Stimulated activated CD8-positive, alpha-beta memory T cell treated with anti-CD3 and anti-CD28 coated beads, Interleukin-4, amount 100 ng/mL, for 1 hour (primary cell): Measurements from ENCODE around the gene C3orf52.

Source experiments
- DNase-seq, 2 donors: peaks; one replicate each; pipeline ENCODE4 v3.0.0-alpha.2; 2020; ENCODE audit warnings: low read depth in 2 of 2, low spot score in 1 of 2

The C3orf52 gene

GRCh38 chr3:112117841-112118571, 31.8 kb downstream of the C3orf52 start:
- DNase-seq, result no peak

- DNase-seq, result no peak
Observed at GRCh38 chr3:112119962-112120836, 34.0 kb downstream of the C3orf52 start.

DNA sequence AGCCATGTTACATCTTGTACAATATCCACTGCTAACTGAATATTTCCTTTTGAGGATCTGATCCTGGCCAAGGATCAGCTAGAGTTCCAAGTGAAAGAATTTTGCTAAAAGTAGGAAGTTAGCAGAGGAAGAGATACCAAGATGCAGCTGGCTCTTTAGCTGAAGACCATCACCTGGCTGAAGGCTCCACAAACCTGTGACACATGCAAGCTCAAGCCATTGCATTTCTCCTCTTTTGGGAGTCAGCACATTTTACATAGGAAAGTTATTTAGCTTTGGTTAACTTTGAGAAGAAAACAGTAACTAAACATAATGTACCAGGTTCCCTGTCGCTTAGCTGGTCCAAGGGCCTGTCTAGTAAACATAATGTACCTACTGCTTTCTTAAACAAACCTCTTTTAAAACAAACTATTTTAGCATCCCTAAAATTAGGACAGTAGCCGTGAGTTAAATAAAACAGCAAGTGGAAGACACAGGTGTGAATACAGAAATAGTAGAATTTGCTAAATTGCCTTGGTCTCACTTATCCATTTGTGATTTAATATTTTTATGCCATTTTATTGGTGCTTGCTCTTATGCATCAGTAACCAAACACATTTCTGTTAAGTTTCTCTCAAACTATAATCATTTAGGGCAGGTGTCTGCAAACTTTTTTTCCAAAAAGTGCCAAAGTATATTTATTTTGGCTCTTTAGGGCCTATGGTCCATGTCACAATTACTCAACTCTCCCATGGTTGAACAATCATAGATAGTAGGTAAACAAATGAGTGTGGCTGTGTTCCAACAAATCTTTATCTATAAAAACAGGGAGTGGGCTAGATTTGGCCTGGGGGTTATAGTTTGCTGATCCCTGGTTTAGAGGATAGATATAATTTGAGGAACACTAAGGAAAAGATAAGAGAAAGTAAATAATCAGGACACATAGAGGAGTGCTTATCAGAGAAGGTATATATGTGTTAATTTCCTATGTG, 35.7 kb downstream of the C3orf52 start:
- no peak for DNase-seq

DNA sequence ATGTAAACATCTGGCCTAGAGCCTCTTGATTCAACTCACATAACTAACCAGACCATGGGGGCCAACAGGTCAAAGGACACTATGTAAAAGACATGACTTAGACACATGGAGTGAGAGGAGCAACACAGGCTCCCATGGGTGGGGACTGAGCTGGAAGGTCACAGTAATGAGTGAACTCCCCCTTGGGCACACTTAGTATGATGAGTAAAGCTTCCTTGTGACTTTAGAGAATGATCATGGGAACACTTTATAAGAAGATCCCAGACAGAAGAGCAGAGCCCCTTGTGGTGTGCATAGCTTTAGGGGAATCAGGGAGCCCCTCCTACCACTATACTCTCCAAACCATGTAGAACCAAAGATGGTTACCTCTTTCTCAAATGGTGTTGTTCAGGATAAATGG, 36.7 kb downstream of the C3orf52 start:
- DNase-seq, result no peak

DNA sequence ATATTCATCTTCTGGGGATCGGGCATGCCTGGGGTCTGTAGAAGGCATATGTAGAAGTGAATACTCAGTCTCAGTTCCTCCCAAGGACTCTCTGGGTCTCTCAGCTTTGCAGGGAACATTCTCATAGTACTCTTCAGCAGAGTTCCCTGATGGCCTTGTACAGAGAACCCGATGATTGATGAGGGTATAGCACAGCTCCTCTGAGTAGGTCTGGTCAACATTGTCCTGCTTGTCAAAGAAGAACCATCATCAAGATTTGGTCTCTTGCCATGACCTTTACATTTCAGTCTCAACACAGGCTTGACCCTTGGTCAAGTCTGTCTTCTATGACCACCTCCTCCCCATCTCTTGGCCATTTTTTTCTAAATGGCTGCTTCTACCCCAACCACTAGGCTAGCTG, 37.4 kb downstream of the C3orf52 start:
- DNase-seq, result no peak

DNA sequence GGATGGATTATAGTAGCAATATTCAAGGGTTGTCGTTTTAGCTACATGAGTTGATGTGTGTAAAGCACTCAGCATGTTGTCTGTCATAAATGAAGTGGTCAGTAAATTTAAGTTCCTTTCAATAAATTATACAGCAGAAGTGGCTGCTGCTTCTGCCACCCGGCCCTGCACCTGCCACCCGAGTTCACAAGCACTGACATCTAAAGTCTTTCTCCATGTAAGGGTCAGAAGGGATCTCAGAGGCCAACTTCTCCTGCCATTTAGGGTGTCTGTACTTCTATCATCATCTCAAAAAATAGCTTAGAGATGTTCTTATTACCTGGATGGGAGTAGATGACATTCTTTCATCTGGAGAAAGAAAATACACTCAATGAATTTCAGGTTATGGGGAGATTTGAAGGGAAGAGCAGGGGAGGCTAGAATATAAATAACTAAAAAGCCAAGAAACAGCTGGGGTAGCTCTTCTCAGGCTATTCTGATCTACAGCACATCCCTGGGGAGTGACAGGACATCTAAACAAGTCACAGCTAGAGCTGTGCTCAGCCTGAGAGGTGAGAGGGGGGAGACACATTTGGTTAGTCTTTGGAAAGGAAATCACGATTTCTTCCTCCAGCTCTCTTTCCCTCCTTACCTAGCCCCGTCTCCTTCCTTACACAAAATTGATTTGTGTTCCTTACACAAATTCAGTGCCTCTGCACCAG, 38.9 kb downstream of the C3orf52 start:
- DNase-seq, result no peak

DNA sequence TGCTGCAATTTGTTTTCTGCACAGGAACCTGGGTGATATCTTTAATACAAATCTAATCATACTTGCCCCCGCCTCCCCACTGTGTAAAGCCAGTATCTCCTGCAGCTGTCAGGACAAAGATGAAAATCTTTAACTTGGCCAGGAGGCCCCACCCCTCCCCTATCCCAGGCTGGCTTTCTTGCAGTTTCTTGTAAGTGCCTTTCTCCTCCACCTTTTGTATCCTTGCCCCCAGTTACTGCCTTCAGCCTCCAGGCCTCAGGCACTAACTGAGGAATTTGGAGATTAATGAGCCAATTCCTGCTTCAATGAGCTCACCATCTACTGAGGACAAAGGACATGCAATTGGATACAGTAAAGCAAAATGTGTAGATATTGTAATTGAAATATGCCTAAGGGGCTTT, 40.3 kb downstream of the C3orf52 start:
- DNase-seq, result no peak

GRCh38 chr3:112127522-112128494, 41.6 kb downstream of the C3orf52 start:
- no peak for DNase-seq

DNA sequence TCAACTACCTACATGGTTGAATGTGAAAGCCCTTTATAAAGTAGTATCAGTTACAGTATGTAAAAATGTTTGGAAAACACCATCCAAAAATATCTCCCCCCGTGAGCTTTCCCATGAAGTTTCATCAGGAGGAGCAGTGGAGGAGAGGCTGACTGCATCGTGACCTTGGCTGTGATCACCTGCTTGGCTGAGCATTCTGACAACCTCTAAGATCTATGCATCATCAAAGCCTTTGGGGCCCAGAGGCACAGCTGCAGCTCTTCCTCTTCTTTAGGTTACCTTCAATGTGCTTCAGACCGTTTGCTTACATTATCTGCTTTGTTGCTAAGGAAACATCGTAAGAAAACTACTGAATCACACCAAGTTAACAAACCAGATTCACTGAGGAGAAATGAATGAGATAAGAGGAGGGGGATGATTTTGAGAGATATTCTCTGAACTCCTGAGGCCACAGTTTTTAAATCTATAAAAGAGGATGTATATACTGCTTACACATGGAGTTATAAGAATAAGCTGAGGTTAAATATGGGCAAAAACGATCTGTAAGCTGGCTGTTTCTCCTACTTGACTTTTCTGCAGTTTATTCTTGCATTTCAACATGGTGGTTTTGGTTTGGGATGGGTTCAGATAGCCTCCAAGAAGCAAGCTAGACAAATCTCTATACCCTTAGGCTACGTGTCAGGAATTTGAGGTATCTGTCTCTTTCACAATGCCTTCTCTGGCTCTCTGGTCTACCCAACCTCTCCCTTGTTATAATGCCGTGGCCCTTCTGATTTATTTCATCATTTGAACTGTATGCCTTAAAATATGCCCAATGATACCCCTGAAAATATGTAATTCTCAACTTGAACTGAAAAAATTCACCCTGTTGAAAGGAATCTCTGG, 42.9 kb downstream of the C3orf52 start:
- peak in 1 of 2 donors; percentile 13 for DNase-seq

GRCh38 chr3:112129925-112130637, 43.9 kb downstream of the C3orf52 start:
- no peak for DNase-seq

- no peak for DNase-seq
Observed at GRCh38 chr3:112130638-112130993, 44.4 kb downstream of the C3orf52 start.

DNA sequence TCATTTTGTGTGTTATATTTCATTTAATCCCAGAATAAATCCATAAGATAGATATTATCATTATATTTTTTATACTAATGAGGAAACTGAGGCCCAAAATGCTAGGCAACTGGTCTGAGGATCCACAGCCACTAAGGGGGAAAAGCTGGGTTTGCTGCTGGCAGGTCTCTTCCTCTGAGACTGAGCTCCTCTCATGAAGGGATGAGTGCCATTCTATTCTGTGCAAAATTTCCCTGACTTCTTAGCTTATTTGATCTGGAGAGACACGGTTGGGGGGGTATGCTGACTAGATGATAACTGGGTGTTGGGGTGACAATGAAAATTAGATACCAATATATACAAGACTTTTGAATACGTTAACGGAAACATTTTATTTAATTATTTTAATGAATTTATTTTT, 44.9 kb downstream of the C3orf52 start:
- no peak for DNase-seq

DNA sequence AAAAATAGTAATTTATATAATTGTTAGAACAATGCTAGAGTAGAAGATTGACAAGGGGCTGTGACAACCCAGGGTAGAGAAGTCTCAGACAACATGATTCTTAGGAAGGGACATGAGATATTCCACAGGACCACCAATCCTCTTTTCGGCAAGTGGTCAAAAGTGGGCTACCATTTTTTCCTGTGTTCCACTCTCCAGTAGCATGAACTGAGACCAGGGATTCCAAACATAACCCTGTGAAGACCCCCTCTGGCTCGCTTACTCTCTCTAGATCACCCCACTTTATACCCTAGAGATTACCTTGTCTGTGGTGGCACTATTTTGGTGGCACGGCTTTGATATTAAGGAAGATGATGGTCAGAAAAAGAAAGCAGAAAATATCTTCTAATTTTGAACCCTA, 45.9 kb downstream of the C3orf52 start:
- DNase-seq, result no peak

DNA sequence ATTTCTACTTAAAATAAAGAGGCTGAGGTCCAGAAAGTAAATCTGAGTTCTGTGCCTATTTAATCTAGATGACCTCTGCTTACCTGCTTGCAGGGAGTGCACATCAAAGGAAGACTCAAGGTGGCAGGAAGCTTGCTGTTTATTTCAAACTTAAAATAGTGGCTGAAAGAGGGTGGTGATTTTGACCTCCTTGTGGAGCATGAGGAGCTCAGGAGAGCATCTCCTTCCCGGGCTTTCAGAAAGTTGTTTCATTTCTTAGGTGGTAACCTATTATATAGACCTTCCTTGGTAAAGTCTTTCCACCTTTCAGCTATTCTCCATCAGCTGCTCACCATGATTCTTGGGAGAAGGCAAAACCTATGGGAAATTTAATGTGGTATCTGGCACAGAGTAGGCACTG, 46.4 kb downstream of the C3orf52 start:
- DNase-seq, result no peak

DNA sequence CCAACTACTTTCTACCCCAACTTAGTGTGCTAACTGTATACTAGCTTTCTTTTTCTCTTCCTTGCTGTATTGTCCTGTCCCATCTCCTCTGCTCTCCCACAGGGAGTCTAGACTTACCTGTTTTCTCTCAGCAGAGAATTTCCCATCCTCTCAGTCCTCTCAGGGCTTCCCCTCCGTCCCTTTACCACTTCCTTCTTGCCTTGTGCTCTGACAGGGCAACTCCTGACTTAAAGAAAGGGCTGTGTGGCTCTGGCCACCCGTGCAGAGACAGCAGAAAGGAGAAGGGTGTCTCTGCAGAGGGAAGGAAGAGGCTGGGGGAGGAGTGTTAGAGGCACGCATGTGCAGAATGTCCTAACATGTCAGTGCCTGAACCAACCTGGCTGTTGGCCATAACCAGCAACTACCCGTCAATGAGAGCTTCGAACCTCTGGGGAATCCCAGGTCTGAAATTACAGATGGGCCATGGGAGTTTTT, 46.8 kb downstream of the C3orf52 start, which contains the start of gene GCSAM:
Gene GCSAM (minus strand): TSS at position 274 of the 474 bp plus-strand sequence. CDS start 128 bp downstream, at position 146.
- peak in 1 of 2 donors; percentile 38 for DNase-seq

GRCh38 chr3:112133626-112134334, 47.6 kb downstream of the C3orf52 start:
- no peak for DNase-seq
